ENCODE results near the gene PAMR1.

- TF ChIP-seq, protein P1, sequence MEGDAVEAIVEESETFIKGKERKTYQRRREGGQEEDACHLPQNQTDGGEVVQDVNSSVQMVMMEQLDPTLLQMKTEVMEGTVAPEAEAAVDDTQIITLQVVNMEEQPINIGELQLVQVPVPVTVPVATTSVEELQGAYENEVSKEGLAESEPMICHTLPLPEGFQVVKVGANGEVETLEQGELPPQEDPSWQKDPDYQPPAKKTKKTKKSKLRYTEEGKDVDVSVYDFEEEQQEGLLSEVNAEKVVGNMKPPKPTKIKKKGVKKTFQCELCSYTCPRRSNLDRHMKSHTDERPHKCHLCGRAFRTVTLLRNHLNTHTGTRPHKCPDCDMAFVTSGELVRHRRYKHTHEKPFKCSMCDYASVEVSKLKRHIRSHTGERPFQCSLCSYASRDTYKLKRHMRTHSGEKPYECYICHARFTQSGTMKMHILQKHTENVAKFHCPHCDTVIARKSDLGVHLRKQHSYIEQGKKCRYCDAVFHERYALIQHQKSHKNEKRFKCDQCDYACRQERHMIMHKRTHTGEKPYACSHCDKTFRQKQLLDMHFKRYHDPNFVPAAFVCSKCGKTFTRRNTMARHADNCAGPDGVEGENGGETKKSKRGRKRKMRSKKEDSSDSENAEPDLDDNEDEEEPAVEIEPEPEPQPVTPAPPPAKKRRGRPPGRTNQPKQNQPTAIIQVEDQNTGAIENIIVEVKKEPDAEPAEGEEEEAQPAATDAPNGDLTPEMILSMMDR (IDR thresholded peaks at IDR 0.05) = no peak
- no peak for TF ChIP-seq POLR2A (IDR thresholded peaks at IDR 0.05)
Measured at GRCh38 chr11:35470616-35471015, 54.8 kb downstream of the PAMR1 start.

All from right lobe of liver (tissue), 4 donors.